Esophagus muscularis mucosa (tissue), 3 donors: ENCODE measurements around the gene ADAM23.

ENCODE experiments used
- CTCF ChIP-seq, 3 experiments: fragments of 200-600 bp in 2 of 3; fragments of 450-650 bp in 1 of 3; sonication (generic) in 2 of 3; IDR thresholded peaks; one replicate each; pipeline ENCODE4 v1.5.1; 2017 to 2019; ENCODE audit warnings: antibody characterized with exemption in 3 of 3, mild to moderate bottlenecking in 2 of 3, moderate library complexity in 1 of 3
- POLR2AphosphoS5 ChIP-seq, 2 donors: sonication (generic); formaldehyde crosslinking; IDR thresholded peaks; one replicate each; pipeline ENCODE4 v1.6.1; 2017; ENCODE audit warnings: antibody characterized with exemption in 2 of 2

DNA sequence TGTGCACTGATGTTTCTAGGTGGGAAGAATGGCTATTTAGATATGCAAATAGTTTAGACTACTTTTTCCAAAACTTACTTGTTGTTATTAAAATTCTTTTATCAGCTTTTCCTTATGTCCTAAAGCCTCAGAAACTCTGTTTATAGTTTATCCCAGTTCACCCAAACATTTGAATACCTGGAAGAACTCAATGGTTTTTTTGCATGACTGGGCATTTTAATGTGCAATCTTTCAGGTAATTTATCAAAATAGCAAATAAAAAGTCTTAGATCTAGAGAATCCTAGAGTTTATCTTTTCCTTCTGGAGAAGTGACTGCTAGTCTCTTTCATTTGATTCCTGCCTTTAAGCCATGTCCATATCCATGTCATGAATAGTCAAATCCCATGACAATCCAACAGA is 9.6 kb upstream of the ADAM23 start:
- TF ChIP-seq CTCF (IDR thresholded peaks at IDR 0.05) = no peak
- no peak for TF ChIP-seq POLR2AphosphoS5 (IDR thresholded peaks at IDR 0.05)
